Measurements from ENCODE around the gene RPS10.

DNA sequence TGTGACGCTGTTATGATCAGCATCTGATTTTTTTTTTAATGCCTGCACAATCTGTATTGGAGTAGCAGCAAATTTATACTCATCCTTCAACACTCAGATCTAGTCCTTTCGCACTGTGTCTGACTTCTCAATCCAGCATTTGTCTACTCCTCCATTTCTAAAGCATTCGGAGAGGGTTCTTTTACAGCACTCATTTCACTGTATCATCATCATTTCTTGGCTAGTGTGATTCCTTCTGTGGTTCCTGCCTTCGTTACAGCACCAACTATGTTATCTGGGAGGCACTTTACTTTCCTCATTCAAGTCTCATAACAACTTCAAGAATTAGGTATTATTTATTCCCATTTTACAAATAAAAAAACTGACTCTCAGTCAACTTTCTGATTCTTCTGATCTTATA lies 51.4 kb downstream of the RPS10 start:
- no peak for TF ChIP-seq POLR2A (IDR thresholded peaks at IDR 0.05)
- TF ChIP-seq, protein P1, sequence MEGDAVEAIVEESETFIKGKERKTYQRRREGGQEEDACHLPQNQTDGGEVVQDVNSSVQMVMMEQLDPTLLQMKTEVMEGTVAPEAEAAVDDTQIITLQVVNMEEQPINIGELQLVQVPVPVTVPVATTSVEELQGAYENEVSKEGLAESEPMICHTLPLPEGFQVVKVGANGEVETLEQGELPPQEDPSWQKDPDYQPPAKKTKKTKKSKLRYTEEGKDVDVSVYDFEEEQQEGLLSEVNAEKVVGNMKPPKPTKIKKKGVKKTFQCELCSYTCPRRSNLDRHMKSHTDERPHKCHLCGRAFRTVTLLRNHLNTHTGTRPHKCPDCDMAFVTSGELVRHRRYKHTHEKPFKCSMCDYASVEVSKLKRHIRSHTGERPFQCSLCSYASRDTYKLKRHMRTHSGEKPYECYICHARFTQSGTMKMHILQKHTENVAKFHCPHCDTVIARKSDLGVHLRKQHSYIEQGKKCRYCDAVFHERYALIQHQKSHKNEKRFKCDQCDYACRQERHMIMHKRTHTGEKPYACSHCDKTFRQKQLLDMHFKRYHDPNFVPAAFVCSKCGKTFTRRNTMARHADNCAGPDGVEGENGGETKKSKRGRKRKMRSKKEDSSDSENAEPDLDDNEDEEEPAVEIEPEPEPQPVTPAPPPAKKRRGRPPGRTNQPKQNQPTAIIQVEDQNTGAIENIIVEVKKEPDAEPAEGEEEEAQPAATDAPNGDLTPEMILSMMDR (IDR thresholded peaks at IDR 0.05): no peak
